Panc1 (cell line): ENCODE results near the gene SAT1. TPM values are rescaled to one million over a fixed set of nuclear protein-coding genes. Genes with fewer than 3 reads are reported as not detected.

ENCODE experiments used
- ATAC-seq: fragments of 200-7000 bp; cut with Tn5 transposase; 2 replicates; pipeline ENCODE4 v1.9.1; 2020; ENCODE audit warnings: mild to moderate bottlenecking, moderate library complexity
- BruUV-seq: library from RNA; stranded (reverse); fragments of 400-500 nt; replicated peaks from 2 replicates; lab custom pipeline; 2021; lab: Mats Ljungman, UMichigan
- CTCF ChIA-PET: fragments of 300-600 bp; sonication (Branson Sonifier 250); formaldehyde crosslinking; loops from one replicate; lab custom pipeline; 2022; ENCODE audit warnings: antibody characterized with exemption; lab: Charles Lee
- POLR2A ChIA-PET: fragments of 300-600 bp; sonication (Branson Sonifier 250); formaldehyde crosslinking; loops from one replicate; lab custom pipeline; 2022; ENCODE audit warnings: antibody characterized with exemption; lab: Charles Lee
- DNase-seq: peaks from one replicate; pipeline ENCODE4 v3.0.0-alpha.2; 2010; ENCODE audit warnings: low read depth, low spot score
- H3K27ac ChIP-seq: 2 replicates; pipeline ENCODE4 v1.5.1; 2011; ENCODE audit warnings: mild to moderate bottlenecking, low read length, inconsistent platforms
- H3K27me3 ChIP-seq: fragments of 200-500 bp; sonication (Bioruptor generic); 2 replicates; pipeline ENCODE4 v1.6.0; 2014; ENCODE audit warnings: low read length, inconsistent platforms; ENCODE audit not compliant: control insufficient read depth, insufficient read depth
- H3K36me3 ChIP-seq: fragments of 200-500 bp; sonication (Bioruptor generic); 2 replicates; pipeline ENCODE4 v1.5.1; 2014; ENCODE audit warnings: inconsistent platforms, mild to moderate bottlenecking, low read length, moderate library complexity; ENCODE audit not compliant: control insufficient read depth, insufficient read depth
- H3K4me1 ChIP-seq: 2 replicates; pipeline ENCODE4 v1.5.1; 2011; ENCODE audit warnings: inconsistent platforms, mild to moderate bottlenecking, low read length, moderate library complexity; ENCODE audit not compliant: control insufficient read depth, insufficient read depth
- H3K4me3 ChIP-seq, 2 experiments: 2 replicates each; pipeline ENCODE4 v1.5.1; 2011 to 2012; ENCODE audit warnings: low read depth in 2 of 2, low read length in 2 of 2, mild to moderate bottlenecking in 2 of 2, inconsistent platforms in 1 of 2, moderate library complexity in 1 of 2
- H3K9me3 ChIP-seq: fragments of 200-500 bp; sonication (Bioruptor generic); 2 replicates; pipeline ENCODE4 v1.5.1; 2014; ENCODE audit warnings: low read depth, mild to moderate bottlenecking, inconsistent platforms, low read length, moderate library complexity; ENCODE audit not compliant: control insufficient read depth, insufficient read depth
- POLR2AphosphoS5 ChIP-seq: IDR thresholded peaks from 2 replicates; pipeline ENCODE4 v1.6.1; 2012; ENCODE audit warnings: mild to moderate bottlenecking, low read depth, low read length, moderate library complexity
- REST ChIP-seq, 2 experiments: IDR thresholded peaks; 2 replicates each; pipeline ENCODE4 v1.6.1; 2011 to 2012; ENCODE audit warnings: low read depth in 2 of 2, control low read depth in 1 of 2, low read length in 1 of 2, mild to moderate bottlenecking in 1 of 2, moderate library complexity in 1 of 2; ENCODE audit not compliant: insufficient read depth in 1 of 2
- SIN3A ChIP-seq: IDR thresholded peaks from 2 replicates; pipeline ENCODE4 v1.6.1; 2012; ENCODE audit warnings: low read depth, mild to moderate bottlenecking, low read length, moderate library complexity, borderline replicate concordance; ENCODE audit not compliant: insufficient read depth
- TCF7L2 ChIP-seq: IDR thresholded peaks from 2 replicates; pipeline ENCODE4 v1.6.1; 2011; ENCODE audit warnings: mild to moderate bottlenecking, low read depth, low read length, inconsistent platforms
- in situ Hi-C: cut with HindIII; loops from 2 replicates; pipeline ENCODE4 v1.10.0; 2016; ENCODE audit warnings: low sequenced_read_pairs, low pct_unique_long_range_greater_than_20kb
- intact Hi-C: fragments of 100-400 bp; cut with micrococcal nuclease; formaldehyde crosslinking; loops from one replicate; pipeline ENCODE4 v1.10.0; 2022; ENCODE audit not compliant: unreplicated experiment
- total RNA-seq: library from RNA; stranded (reverse); gene quantifications from one replicate; pipeline ENCODE4 v1.2.1, GENCODE V29; 2021; ENCODE audit not compliant: unreplicated experiment
- TF ChIP-seq, protein P1 (sequence below): fragments of 450-650 bp; IDR thresholded peaks from 2 replicates; pipeline ENCODE4 v1.5.1; 2017; ENCODE audit warnings: mild to moderate bottlenecking

Gene SAT1
- total RNA-seq, 1 experiment from 2014 or later: 173 TPM

DNA sequence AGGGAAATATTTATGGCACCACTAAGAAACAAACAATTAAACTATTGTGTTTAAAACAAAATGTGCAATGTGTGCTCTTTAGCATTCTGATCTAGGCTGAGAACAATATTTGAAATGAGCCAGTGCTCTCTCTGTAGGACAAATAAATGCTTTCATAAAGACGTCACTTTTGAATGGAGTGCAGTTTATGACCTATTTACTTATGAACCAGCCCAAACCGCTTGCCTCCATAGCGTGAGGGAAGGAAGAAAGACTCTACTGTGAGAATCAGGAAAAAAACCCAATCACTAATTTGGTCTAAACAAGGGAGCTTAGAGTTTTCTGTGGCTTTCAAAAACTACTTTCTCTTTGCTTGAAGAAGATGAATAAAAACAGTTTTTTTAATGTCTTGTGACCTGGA, 39.4 kb downstream of the SAT1 start:
- H3K4me3 ChIP-seq: no peak overlapping the region
- TF ChIP-seq REST (IDR thresholded peaks at IDR 0.05; ENCODE audit: insufficient read depth in 1 of 2, low read depth in 2 of 2, low read length in 1 of 2) (no peak), TCF7L2 (no peak), SIN3A (no peak), POLR2AphosphoS5 (no peak)
- TF ChIP-seq, protein P1, sequence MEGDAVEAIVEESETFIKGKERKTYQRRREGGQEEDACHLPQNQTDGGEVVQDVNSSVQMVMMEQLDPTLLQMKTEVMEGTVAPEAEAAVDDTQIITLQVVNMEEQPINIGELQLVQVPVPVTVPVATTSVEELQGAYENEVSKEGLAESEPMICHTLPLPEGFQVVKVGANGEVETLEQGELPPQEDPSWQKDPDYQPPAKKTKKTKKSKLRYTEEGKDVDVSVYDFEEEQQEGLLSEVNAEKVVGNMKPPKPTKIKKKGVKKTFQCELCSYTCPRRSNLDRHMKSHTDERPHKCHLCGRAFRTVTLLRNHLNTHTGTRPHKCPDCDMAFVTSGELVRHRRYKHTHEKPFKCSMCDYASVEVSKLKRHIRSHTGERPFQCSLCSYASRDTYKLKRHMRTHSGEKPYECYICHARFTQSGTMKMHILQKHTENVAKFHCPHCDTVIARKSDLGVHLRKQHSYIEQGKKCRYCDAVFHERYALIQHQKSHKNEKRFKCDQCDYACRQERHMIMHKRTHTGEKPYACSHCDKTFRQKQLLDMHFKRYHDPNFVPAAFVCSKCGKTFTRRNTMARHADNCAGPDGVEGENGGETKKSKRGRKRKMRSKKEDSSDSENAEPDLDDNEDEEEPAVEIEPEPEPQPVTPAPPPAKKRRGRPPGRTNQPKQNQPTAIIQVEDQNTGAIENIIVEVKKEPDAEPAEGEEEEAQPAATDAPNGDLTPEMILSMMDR: no peak
- intact Hi-C loops (no loop called here), in situ Hi-C loops (no loop called here)
- H3K9me3 ChIP-seq: no peaks in the 10 kb centered on the region
- DNase-seq (no peak), ATAC-seq (peak; percentile 81)
- POLR2A ChIA-PET: no interaction called here
- BruUV-seq: no TSS peak
- peaks cover 3% of the 10 kb centered on the region; the same call in 1 of the 2 replicates for H3K4me1 ChIP-seq
- peak overlapping the region; percentile 65 for H3K27ac ChIP-seq
- no peaks in the 10 kb centered on the region for H3K36me3 ChIP-seq
- H3K27me3 ChIP-seq: no peaks in the 10 kb centered on the region
- CTCF ChIA-PET: no interaction called here

GRCh38 chrX:23822841-23823240, 39.9 kb downstream of the SAT1 start:
- H3K36me3 ChIP-seq: no peaks in the 10 kb centered on the region
- no peaks in the 10 kb centered on the region for H3K27me3 ChIP-seq
- CTCF ChIA-PET: no interaction called here
- POLR2A ChIA-PET: no interaction called here
- BruUV-seq: no TSS peak
- intact Hi-C loops (no loop called here), in situ Hi-C loops (no loop called here)
- DNase-seq (no peak), ATAC-seq (peak; percentile 51; the same call in 1 of the 2 replicates)
- H3K4me1 ChIP-seq: peaks cover 3% of the 10 kb centered on the region; the same call in 1 of the 2 replicates
- TF ChIP-seq, protein P1: no peak
- no peak for TF ChIP-seq POLR2AphosphoS5
- TF ChIP-seq SIN3A: no peak
- no peak for TF ChIP-seq REST (IDR thresholded peaks at IDR 0.05; ENCODE audit: insufficient read depth in 1 of 2, low read depth in 2 of 2, low read length in 1 of 2)
- TF ChIP-seq TCF7L2: no peak
- H3K4me3 ChIP-seq: no peak overlapping the region
- peak overlapping the region; percentile 65 for H3K27ac ChIP-seq
- H3K9me3 ChIP-seq: no peaks in the 10 kb centered on the region
